T-helper 2 cell treated with Interferon-gamma antibody and Interleukin-4, amounts not matched to agents 100 ng/mL and 5 ng/mL, for 36 hours (primary cell): ENCODE results near the gene SLC13A2. TPM values are rescaled to one million over a fixed set of nuclear protein-coding genes. Genes with fewer than 3 reads are reported as not detected.
"Not testable (repeated sequence)": the region's sequence is repeated elsewhere in the genome, so short reads cannot be mapped to it uniquely, and the experiment has no call there.

ENCODE experiments used
- intact Hi-C: fragments of 100-400 bp; cut with micrococcal nuclease; formaldehyde crosslinking; loops from one replicate; pipeline ENCODE4 v1.15.1; 2023
- total RNA-seq: library from RNA; stranded (reverse); gene quantifications from 2 replicates; pipeline ENCODE4 v1.2.3, GENCODE V29; 2022

SLC13A2 gene
- total RNA-seq, 1 donor from 2014 or later = not detected

DNA sequence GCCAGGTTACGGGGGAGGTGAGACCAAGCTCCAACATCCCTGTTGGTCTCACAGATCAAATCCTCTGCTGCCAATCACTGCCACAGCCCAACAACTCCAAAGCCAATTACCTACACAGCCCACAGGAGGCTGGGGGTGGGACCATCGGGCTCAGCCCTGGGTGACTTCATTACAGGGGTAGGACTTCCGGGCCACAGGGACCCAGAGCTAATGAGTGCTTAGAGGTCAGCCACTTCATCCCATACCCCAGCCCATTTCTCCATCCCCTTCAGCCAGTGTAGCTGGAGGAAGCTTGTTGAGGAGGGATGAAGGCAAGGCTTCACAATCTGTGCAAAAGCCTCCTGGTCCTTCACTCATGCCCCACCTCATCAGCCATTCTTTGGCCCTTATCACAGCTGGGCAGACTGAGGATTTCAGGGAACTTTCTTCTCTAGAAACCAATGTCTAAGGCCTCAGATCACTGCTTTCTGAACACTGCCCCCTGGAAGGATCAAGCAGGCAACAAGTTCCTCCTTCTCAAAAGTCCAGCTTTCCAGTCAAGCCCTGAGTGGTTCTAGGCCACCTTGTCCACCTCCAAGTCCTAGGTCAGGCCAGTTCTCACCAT, 38.5 kb downstream of the SLC13A2 start:
- intact Hi-C loops = no loop called here

GRCh38 chr17:28513476-28513875, 40.0 kb downstream of the SLC13A2 start:
- intact Hi-C loops = no loop called here

- intact Hi-C loops = no loop called here
These were observed 41.1 kb downstream of the SLC13A2 start for GRCh38 chr17:28514561-28515002.

GRCh38 chr17:28515518-28515917, 42.1 kb downstream of the SLC13A2 start:
- intact Hi-C loops = no loop called here

DNA sequence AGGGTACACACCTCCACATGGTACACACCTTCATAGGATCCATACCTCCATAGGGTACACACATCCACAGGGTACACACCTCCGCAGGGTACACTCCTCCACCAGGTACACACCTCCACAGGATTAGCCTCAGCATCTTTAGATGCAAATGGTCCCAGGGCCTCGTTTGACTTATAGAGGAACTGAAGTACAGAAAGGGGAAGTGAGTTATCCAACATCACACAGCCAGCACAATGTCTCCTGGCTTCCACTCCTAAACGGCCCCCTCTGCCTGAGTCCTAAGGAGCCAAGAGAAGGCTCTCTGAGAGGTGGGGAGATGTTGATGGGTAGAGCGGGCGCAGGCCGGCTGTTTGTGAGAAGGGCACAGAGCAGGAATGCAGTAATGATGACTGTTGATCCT, 44.7 kb downstream of the SLC13A2 start:
- intact Hi-C loops = no loop called here

- intact Hi-C loops = no loop called here
These were observed 45.1 kb downstream of the SLC13A2 start for GRCh38 chr17:28518578-28518977.

DNA sequence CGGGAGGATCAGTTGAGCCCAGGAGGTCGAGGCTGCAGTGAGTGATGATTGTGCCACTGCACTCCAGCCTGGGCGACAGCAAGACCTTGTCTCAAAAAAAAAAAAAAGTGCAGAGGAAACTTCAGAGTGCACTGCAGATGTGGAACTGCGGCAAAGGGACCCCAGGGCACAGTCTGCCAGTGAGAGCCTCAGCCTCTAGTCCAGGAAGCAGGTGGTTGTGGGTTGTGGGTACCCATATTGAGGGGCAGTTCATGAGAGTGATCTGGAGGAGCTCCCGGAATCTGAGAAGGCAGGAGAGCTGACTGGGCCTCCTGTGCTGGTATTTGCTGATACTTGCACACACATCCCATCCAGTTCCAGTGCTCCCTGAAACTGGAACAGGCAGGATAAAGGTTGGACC, 45.8 kb downstream of the SLC13A2 start:
- intact Hi-C loops = no loop called here

DNA sequence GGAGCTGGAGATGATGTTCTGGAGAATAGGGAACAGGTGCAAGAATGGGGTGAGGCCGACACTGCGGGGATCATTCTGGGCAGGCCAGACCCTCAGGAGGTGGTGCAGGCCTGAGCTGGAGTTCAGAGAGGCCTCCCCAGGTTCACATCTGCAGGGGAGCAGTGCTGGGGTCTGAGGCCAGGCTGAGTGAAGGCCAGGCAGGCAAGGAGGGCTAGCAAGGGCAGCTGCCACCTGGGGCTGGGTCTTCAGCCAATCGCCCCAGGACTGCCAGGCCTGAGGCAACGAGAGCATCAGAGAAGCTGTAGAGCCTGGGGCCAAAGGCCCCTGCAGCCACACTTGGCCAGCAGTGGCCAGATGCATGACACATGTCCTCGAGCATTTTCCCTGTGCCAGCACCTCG, 47.2 kb downstream of the SLC13A2 start:
- intact Hi-C loops = no loop called here

GRCh38 chr17:28521311-28522085, 48.1 kb downstream of the SLC13A2 start:
- intact Hi-C loops = no loop called here

DNA sequence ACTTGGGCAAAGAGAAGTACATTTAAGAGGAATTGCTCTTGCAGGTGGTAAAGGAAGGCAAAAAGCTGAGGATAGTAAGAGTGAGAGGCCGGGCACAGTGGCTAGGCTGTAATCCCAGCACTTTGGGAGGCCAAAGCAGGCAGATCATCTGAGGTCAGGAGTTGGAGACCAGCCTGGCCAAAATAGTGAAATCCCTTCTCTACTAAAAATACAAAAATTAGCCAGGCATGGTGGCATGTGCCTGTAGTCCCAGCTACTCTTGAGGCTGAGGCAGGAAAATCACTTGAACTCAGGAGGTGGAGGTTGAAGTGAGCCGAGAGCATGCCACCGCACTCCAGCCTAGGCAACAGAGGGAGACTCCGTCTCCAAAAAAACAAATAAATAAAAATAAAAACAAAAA, 48.8 kb downstream of the SLC13A2 start:
- intact Hi-C loops = not testable (repeated sequence)

GRCh38 chr17:28523186-28523585, 49.7 kb downstream of the SLC13A2 start:
- intact Hi-C loops = no loop called here

DNA sequence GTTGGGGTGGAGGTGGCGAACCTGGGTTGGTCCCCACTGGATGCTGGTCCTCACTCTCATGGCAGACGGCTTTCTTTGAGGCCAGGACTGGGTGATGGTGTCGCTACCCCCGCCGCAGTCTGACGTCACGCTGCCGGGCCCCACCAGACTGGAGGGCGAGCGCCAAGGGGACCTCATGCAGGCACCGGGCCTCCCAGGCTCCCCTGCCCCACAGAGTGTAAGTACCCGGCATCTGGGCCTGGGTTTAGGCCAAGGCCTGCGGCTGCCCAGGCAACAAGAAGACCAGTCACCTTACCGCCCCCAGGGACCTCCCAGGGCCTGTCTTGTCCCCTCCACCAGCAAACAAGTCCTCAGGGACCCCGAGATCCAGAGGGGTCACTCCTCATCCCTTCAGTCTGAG, 50.4 kb downstream of the SLC13A2 start:
- intact Hi-C loops = no loop called here

DNA sequence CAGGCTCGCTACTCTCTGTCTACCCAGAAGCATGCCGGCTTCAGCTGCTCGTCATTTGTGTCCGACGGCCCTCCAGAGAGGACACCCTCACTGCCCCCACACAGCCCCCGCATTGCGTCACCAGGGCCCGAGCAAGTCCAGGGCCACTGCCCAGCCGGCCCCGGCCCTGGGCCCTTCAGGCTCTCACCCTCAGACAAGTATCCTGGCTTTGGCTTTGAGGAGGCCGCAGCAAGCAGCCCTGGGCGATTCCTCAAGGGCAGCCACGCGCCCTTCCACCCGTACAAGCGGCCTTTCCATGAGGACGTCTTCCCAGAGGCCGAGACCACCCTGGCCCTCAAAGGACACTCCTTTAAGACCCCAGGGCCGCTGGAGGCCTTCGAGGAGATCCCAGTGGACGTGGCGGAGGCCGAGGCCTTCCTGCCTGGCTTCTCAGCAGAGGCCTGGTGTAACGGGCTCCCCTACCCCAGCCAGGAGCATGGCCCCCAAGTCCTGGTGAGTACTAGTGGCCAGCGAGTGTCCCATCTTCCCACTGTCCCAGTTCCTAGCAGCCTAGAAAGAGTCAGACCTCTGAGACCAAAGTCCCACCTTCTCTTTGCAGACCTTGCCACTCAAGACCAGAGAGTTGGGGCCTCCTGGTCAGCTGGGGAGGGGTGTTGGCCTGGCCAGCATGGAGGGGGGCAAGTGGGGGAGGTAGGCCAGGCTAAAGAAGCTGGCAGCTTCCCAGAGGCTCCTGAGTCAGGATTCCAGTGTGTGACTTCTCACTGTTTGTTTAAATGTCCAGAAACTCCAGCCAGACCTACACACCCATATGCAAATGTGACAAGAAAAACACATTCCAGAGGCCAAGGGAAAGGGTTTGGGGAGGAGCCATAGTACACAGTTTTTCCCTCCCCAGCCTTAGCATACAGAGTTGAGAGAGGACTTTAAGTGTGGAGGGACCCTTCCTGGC, 51.3 kb downstream of the SLC13A2 start:
- intact Hi-C loops = no loop called here

- intact Hi-C loops = no loop called here
These were observed 52.9 kb downstream of the SLC13A2 start for GRCh38 chr17:28526381-28526780.

DNA sequence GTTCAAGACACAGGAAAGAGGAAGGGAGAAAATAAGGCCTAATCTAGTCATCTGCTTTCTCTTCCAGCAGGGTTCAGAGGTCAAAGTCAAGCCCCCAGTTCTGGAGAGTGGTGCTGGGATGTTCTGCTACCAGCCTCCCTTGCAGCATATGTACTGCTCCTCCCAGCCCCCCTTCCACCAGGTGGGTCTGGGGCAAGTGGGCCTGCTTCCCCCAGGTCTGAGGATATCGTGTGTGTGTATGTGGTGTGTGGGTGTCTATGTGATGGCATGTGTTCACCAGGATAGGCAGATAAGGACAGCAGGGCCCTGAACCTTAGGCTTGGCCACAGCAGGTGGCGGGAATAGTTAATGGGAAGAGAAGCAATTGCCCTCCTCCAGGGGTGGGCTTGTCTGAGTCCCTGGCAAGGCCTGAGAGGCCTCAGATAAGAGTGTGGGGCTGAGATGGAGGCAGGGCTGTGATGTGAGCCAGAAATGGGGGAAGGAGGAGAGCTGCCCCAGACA, 53.8 kb downstream of the SLC13A2 start:
- intact Hi-C loops = no loop called here

- intact Hi-C loops = no loop called here
These were observed 54.4 kb downstream of the SLC13A2 start for GRCh38 chr17:28527859-28528258.

- intact Hi-C loops = no loop called here
These were observed 55.0 kb downstream of the SLC13A2 start for GRCh38 chr17:28528327-28529012.

GRCh38 chr17:28529013-28529400, 55.6 kb downstream of the SLC13A2 start:
- intact Hi-C loops = no loop called here

DNA sequence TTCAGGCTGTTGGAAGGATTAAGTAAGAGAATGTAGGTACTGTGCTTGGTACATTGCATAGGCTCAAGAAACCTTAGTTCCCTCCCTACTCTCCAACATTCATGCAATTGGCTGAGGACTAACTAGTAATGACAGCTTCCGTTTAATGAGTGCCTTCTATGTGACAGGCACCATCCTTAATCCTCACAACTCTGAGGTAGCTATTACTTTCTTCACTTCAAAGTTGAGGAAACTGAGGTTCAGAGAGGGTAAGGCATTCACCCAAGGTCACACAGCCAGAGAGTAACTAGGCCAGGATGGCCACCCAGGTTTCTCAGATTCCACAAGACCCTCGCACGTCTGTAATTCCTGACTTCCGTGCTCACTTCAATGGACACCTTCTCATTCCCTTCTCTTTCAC, 56.8 kb downstream of the SLC13A2 start:
- intact Hi-C loops = no loop called here

DNA sequence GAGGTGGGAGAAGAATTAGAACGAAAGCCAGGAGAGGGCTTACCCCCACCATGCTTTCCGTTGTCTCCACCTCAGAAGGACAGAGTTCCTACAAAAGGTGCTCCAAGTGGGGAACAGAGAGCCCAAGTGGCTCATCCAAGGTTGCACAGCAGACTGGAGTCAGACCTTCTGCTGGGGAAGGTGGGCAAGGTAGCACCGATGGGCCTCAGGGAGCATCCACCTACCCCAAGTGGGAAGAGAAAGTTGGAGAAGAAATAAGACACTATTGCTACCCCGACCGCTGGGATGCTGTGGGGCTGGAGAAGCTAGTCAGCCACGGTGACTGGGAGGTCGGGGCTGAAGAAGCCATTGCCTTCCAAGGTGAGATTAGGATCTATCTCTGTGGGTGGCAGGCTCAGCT, 57.5 kb downstream of the SLC13A2 start:
- intact Hi-C loops = no loop called here
